Activated gamma-delta T cell treated with anti-CD3 and anti-CD28 coated beads, Interleukin-2, amount 50 U/mL, for 16 hours (primary cell): ENCODE data around the gene PUS1.

Experiments used
- DNase-seq: peaks from one replicate; pipeline ENCODE4 v3.0.0-alpha.2; 2020; ENCODE audit warnings: low read depth

PUS1 gene

GRCh38 chr12:131915823-131916222 is 13.3 kb upstream of the PUS1 start:
- DNase-seq, result no peak

DNA sequence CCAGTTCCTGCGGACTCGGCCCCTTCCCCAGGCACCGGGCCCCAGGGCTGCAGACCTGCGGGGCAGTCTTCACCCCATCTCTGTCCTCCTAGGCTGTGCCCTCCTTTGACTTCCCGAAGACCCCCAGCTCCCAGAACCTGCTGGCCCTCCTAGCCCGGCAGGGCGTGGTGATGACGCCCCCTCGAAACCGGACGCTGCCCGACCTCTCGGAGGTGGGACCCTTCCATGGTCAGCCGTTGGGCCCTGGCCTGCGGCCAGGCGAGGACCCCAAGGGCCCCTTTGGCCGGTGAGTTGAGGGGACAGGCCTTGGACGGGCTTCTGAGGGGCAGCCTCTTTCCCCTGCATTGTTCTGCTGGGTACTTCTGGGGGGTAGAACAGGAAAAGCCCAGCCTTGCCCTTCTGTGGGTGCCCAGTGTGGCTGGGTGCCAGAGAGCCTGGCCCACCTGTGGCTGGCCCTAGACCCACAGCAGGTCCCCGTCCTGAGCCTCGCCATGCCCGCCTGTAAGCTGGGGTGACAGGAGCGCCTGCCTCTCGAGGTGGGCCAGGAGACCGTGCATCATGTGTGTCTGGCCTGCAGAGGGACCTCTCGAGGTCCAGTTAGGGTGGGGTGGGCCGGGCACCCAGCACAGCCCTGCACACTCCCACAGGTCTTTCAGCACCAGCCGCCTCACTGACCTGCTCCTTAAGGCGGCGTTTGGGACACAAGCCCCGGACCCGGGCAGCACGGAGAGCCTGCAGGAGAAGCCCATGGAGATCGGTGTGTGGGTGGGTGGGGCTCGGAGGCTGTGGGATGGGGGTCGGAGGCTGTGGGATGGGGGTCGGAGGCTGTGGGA is 12.6 kb upstream of the PUS1 start:
- no peak for DNase-seq

- no peak for DNase-seq
Observed at GRCh38 chr12:131917139-131917710, 11.9 kb upstream of the PUS1 start.

DNA sequence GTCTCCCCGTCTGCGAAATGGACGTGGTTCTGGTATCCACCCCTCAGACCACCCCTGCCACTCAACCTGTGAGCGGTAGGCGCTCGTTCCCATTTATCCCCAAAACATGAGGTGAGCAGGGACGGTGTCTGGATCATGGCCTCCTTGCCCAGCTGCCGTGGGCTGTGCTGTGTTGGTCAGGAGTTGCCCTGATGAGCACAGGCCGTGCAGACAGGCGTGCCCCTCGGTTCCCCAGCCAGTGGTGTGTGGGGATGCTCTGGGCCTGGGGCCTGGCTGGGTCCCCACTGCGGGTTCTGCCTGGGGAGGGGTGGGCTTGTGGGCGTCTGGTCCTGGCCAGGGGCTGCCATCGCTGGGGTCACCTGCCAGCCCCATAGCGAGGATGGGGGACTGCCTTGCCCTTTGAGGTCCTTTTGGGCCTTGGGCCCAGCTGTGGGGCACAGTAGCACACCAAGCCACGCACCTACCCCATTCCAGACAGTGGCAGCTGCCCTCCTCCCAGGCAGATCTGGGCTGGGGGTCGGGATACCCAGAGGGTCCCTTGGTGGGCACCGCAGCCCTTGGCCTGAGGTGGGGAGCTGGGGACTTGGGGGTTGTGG is 11.3 kb upstream of the PUS1 start:
- no peak for DNase-seq

GRCh38 chr12:131918311-131919050 is 10.6 kb upstream of the PUS1 start:
- DNase-seq, result no peak

- no peak for DNase-seq
Observed at GRCh38 chr12:131919051-131919347, 10.1 kb upstream of the PUS1 start.

DNA sequence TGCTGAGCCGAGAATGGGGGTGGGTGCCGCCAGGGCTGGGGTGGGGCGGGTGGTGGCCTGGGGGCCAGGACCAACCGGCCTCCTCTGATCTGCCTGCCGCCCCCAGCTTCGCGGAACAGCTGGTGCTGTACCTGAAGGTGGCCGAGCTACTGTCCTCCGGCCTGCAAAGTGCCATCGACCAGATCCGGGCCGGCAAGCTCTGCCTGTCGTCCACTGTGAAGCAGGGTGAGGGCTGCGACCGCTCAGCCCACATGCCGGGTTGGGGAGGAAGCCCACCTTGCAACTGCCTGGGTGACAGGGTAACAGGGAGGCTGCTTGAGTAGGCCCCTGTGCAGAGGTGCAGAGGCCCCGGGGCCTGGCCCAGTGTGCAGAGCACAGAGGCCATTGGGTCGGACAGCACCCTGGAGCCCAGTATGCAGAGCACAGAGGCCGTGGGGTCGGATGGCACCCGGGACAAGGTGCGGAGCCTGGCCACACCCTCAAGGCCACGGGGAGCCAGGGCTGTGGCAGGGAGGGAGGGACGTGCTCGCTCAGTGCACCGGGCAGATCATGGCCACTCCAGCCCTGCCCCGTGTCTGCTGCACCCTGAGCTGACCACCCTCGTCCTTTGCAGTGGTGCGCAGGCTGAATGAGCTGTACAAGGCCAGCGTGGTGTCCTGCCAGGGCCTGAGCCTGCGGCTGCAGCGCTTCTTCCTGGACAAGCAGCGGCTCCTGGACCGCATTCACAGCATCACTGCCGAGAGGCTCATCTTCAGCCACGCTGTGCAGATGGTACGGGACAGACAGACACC is 9.5 kb upstream of the PUS1 start:
- no peak for DNase-seq

- DNase-seq, result no peak
Observed at GRCh38 chr12:131920157-131920508, 8.9 kb upstream of the PUS1 start.

DNA sequence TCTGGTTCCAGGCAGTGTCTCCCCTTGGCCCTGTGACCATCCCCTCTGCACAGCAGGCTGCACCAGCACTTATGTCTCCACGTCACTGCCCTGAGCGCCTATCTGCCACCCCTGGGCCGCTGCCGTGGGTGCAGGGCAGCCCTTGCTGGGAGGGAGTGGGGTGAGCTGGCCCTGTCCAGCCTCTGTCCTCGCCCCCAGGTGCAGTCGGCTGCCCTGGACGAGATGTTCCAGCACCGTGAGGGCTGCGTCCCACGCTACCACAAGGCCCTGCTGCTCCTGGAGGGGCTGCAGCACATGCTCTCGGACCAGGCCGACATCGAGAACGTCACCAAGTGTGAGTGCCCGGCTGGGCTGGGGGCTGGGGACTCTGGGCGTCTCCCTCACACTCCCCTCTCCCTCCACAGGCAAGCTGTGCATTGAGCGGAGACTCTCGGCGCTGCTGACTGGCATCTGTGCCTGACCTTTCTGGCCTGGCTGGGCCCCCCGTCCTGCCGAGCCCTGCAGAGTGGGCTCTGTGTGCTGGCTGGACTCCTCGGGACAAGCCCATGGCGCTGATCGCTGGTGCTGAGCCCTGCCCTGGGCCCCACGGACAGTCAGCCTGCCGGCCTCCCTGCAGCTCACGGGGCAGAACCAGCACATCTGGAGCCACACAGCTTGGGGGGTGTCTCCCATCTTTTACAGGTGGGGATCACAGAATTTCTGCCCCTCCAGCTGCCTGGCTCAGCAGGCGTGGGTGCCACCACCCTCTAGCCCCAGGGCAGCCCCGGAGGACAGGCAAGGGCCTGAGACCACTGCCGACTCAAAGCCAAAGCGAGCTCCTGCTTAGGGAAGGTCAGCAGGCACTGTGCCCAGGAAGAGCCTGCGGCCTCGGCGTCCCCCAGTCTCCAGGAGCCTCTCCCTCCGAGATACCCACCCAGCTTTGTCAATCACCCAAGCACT is 7.9 kb upstream of the PUS1 start:
- DNase-seq, result no peak

DNA sequence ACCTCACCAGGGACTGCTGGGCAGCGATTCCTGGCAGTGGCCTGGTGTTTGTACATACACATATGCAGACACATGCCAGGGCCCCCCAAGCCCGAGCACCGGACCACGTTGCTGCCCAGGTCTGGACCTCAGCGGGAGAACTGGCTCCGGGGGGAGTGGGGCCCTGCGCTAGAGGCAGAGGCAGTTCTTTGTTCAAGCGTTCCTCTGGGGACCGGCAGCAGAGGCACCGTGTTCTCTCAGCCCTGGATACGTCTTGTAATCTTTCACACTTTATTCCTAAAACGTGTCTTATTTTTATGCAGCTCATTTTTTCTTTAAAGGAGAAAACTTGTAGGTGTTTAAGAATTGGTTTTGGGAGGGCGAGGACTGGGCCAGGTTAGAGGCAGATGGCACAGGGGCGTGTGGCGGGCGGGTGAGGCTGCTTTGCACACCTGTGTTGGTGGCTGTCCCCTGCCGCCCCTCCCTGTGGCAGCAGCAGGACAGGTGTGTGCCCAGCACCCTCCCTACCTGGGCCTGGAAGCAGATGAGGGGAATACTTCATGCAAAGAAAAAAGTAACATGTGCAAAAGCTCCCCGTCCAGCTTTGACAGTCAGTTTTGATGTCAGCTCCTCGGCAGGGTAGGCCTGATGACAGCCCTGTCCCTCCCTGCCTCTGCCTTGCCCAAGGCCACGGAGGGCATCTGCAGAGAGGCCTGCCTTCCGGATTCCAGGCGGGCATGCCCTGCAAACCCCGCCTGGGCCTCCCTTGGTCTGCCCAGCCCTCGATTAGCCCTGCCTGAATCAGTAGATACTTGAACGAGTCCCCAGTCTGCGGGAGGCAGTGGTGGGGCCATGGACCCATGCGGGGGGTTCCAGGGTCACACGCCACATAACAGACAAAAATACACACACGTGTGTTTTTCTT is 7.0 kb upstream of the PUS1 start:
- no peak for DNase-seq

DNA sequence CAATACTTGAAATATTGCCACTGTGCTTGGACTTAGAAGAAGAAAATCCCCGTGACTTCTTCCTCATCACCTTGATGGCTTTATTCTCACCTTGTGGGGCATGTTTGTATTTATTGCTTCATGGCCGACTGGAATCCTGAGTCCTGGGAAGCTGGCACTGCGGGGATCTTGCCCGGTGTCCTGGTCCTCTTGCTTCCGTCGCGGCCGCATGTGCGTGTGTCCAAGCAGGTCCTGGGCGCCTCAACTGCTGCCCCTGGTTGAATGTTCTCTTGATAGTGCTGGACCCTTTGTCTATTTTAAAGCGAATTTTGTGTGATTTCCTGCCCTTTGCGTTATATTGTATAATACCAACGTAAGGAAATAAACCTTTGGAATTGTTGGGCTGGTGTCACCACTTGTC is 6.3 kb upstream of the PUS1 start:
- no peak for DNase-seq

DNA sequence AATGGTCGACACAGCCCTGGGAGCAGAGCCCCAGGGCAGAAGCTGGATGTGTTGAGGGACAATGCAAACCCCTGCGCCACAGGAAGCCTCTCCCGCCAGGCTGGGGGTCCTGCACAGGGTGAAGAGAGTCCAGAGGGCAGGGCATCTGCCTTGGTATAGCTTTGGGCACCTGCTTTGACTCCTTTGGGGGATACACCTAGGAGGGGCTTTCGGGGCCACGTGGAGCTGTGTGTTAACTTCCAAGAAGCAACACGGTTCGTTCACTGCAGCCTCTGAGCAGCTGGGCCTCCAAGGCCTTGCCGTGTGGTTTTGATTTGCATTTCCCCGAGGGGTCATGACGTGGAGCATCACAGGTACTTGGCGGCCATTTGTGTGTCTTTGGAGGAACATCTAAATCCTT is 5.8 kb upstream of the PUS1 start:
- no peak for DNase-seq

DNA sequence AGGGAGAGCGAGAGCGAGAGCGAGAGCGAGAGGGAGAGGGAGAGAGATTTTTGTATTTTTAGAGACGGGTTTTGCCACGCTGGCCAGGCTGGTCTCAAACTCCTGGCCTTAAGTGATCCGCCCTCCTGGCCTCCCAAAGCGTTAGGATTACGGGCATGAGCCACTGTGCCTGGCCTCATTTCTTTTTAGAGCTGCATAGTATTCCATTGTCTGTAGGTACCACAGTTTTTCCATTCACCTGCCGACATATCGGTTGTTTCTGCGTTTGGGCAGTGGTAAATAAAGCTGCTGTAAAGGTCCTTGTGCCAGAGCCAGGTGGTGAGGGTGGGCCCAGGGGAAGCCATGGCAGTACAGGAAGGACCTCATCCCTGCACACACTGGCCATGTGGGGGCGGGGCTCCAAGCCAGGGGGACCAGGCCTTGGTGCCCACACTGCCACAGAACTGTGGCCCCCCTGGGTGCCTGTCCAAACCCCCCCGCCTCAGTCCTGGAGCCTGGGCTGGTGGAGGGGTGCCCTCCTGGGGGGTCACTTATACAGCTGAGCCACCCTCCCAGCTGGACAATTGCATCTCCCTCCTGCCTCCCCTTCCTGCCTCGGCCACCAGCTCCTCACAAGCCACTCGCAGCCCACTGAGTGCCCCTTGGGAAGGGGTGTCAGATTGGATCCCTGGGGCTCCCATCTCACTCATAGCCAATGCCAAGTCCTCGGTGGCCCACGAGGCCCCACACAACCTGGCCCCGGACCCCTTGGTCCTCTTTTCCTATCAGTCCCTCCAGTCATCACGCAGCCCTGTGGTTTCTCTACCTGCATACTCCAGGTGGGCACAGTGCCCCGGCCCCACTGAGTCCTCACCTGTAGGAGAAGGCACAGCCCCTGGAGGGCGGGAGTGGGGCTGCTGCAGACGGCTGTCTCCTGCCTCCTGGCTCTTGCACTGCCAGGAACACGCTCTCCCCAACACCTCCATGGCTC is 1.7 kb upstream of the PUS1 start:
- no peak for DNase-seq

DNA sequence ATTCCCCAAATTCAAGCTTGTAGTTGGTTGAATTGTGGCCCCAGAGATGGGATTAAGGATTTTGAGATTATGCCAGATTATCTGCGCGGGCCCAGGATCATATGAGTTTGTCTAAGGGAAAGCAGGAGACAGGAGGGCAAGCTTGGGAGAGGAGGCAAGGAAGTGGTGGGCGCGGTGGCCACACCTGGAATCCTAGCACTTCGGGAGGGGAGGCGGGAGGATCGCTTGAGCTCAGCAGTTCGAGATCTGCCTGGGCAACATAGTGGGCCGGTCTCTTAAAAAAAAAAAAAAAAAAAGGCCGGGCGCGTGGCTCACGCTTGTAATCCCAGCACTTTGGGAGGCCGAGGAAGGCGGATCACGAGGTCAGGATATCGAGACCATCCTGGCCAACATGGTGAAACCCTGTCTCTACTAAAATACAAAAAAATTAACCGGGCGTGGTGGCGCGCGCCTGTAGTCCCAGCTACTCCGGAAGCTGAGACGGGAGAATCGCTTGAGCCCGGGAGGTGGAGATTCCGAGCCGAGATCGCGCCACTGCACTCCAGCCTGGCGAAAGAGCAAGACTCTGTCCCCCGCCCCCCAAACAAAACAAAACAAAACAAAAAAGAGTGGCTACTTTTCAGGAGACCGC is 881 bp upstream of the PUS1 start:
- DNase-seq, result no peak

- peak; percentile 5 for DNase-seq
Observed at GRCh38 chr12:131929581-131930456, 743 bp downstream of the PUS1 start.

- no peak for DNase-seq
Observed at GRCh38 chr12:131930510-131930909, 1.4 kb downstream of the PUS1 start.

- DNase-seq, result no peak
Observed at GRCh38 chr12:131933387-131933786, 4.3 kb downstream of the PUS1 start.
